IMR-90 (cell line): Measurements from ENCODE around the gene LUZP2. TPM values are rescaled to one million over a fixed set of nuclear protein-coding genes. Genes with fewer than 3 reads are reported as not detected.

Source experiments
- ATAC-seq: fragments of 200-7000 bp; cut with Tn5 transposase; 2 replicates; pipeline ENCODE4 v1.9.1; 2020; ENCODE audit warnings: low read depth, mild to moderate bottlenecking, moderate library complexity
- BruUV-seq: library from RNA; stranded (reverse); fragments of 400-500 nt; replicated peaks from 2 replicates; lab custom pipeline; 2021; lab: Mats Ljungman, UMichigan
- CTCF ChIA-PET: fragments of 300-600 bp; formaldehyde crosslinking; extraction: SDS; loops from one replicate; lab custom pipeline; 2021; ENCODE audit warnings: antibody characterized with exemption; lab: Yijun Ruan, JAX
- POLR2A ChIA-PET: fragments of 300-600 bp; sonication (Branson Sonifier 250); formaldehyde crosslinking; loops from one replicate; lab custom pipeline; 2022; ENCODE audit warnings: antibody characterized with exemption; ENCODE audit not compliant: unreplicated experiment; lab: Charles Lee
- DNase-seq: peaks from one replicate; pipeline ENCODE4 v3.0.0; 2013
- H2AFZ ChIP-seq: replicated peaks from 2 replicates; pipeline ENCODE3; 2013; ENCODE audit warnings: low read length, mild to moderate bottlenecking; ENCODE audit not compliant: poor library complexity
- H2AK5ac ChIP-seq: 2 replicates; pipeline ENCODE4 v1.6.1; 2013; ENCODE audit warnings: low read depth, low read length, inconsistent platforms
- H2AK9ac ChIP-seq: replicated peaks from 2 replicates; pipeline ENCODE3; 2013; ENCODE audit warnings: mild to moderate bottlenecking, low read depth, low read length, moderate library complexity; ENCODE audit not compliant: poor library complexity
- H2BK120ac ChIP-seq: 2 replicates; pipeline ENCODE4 v1.6.1; 2013; ENCODE audit warnings: low read depth, low read length, inconsistent platforms
- H2BK15ac ChIP-seq: 3 replicates; pipeline ENCODE4 v1.6.1; 2013; ENCODE audit warnings: low read depth, low read length, inconsistent platforms
- H2BK20ac ChIP-seq: 2 replicates; pipeline ENCODE4 v1.6.1; 2013; ENCODE audit warnings: low read depth, mild to moderate bottlenecking, inconsistent platforms, low read length, moderate library complexity
- H2BK5ac ChIP-seq: 2 replicates; pipeline ENCODE4 v1.6.1; 2013; ENCODE audit warnings: mild to moderate bottlenecking, low read depth, low read length, inconsistent platforms; ENCODE audit not compliant: poor library complexity, severe bottlenecking
- H3K14ac ChIP-seq: replicated peaks from 2 replicates; pipeline ENCODE4 v1.6.1; 2013; ENCODE audit warnings: low read depth, low read length, inconsistent platforms
- H3K18ac ChIP-seq: 2 replicates; pipeline ENCODE4 v1.6.1; 2013; ENCODE audit warnings: low read depth, low read length, control low read depth
- H3K23ac ChIP-seq: 2 replicates; pipeline ENCODE4 v1.6.1; 2013; ENCODE audit warnings: low read depth, low read length, inconsistent platforms
- H3K27ac ChIP-seq: 2 replicates; pipeline ENCODE4 v1.5.1; 2013; ENCODE audit warnings: mild to moderate bottlenecking, control low read depth, low read length; ENCODE audit not compliant: insufficient read depth
- H3K27me3 ChIP-seq: 2 replicates; pipeline ENCODE4 v1.6.1; 2013; ENCODE audit warnings: low read length; ENCODE audit not compliant: control insufficient read depth, insufficient read depth
- H3K36me3 ChIP-seq: 2 replicates; pipeline ENCODE4 v1.6.1; 2013; ENCODE audit warnings: low read length, mixed read lengths; ENCODE audit not compliant: control insufficient read depth, insufficient read depth
- H3K4ac ChIP-seq: 2 replicates; pipeline ENCODE4 v1.6.1; 2013; ENCODE audit warnings: low read depth, low read length, inconsistent platforms
- H3K4me1 ChIP-seq: 2 replicates; pipeline ENCODE4 v1.6.1; 2013; ENCODE audit warnings: low read length, mixed read lengths; ENCODE audit not compliant: control insufficient read depth, insufficient read depth
- H3K4me2 ChIP-seq: 2 replicates; pipeline ENCODE4 v1.6.1; 2013; ENCODE audit warnings: low read depth, mild to moderate bottlenecking, control low read depth, low read length, moderate library complexity
- H3K4me3 ChIP-seq: 2 replicates; pipeline ENCODE4 v1.5.1; 2013; ENCODE audit warnings: low read depth, mild to moderate bottlenecking, control low read depth, low read length, moderate library complexity; ENCODE audit not compliant: insufficient read depth
- H3K56ac ChIP-seq: 2 replicates; pipeline ENCODE4 v1.6.1; 2013; ENCODE audit warnings: low read length, inconsistent platforms; ENCODE audit not compliant: insufficient read depth; ENCODE audit errors: extremely low read depth
- H3K79me1 ChIP-seq, 2 experiments: 2 replicates each; pipeline ENCODE4 v1.6.1; 2013; ENCODE audit warnings: low read length in 2 of 2, inconsistent platforms in 1 of 2, low read depth in 1 of 2
- H3K9ac ChIP-seq: 2 replicates; pipeline ENCODE4 v1.6.1; 2013; ENCODE audit warnings: low read depth, low read length, control low read depth
- H3K9me1 ChIP-seq: 2 replicates; pipeline ENCODE4 v1.6.1; 2013; ENCODE audit warnings: low read length, inconsistent platforms; ENCODE audit not compliant: insufficient read depth
- H3K9me3 ChIP-seq: 2 replicates; pipeline ENCODE4 v1.6.1; 2013; ENCODE audit warnings: low read length; ENCODE audit not compliant: control insufficient read depth, insufficient read depth
- H4K20me1 ChIP-seq: 2 replicates; pipeline ENCODE4 v1.6.1; 2013; ENCODE audit warnings: low read length, inconsistent platforms; ENCODE audit not compliant: insufficient read depth
- H4K5ac ChIP-seq: 2 replicates; pipeline ENCODE4 v1.6.1; 2013; ENCODE audit warnings: mild to moderate bottlenecking, low read depth, low read length, control low read depth
- H4K8ac ChIP-seq, 2 experiments: 2 replicates each; pipeline ENCODE4 v1.6.1; 2013; ENCODE audit warnings: low read depth in 2 of 2, low read length in 2 of 2, control low read depth in 1 of 2, inconsistent platforms in 1 of 2
- H4K91ac ChIP-seq: 2 replicates; pipeline ENCODE4 v1.6.1; 2013; ENCODE audit warnings: low read depth, low read length, inconsistent platforms; ENCODE audit not compliant: insufficient read depth
- BHLHE40 ChIP-seq: fragments of 150-350 bp; IDR thresholded peaks from 2 replicates; pipeline ENCODE4 v1.6.1; 2016; ENCODE audit warnings: mild to moderate bottlenecking, low read depth, low read length
- CHD1 ChIP-seq: IDR thresholded peaks from 2 replicates; pipeline ENCODE4 v1.6.1; 2012; ENCODE audit warnings: low read depth, low read length, improper control_type of control experiment
- ELK1 ChIP-seq: fragments of 150-350 bp; IDR thresholded peaks from 2 replicates; pipeline ENCODE4 v1.6.1; 2016; ENCODE audit warnings: low read depth, mild to moderate bottlenecking, low read length, moderate library complexity, borderline replicate concordance
- MAFK ChIP-seq: IDR thresholded peaks from 2 replicates; pipeline ENCODE4 v1.6.1; 2012; ENCODE audit warnings: low read depth, low read length, improper control_type of control experiment
- MXI1 ChIP-seq: IDR thresholded peaks from 2 replicates; pipeline ENCODE4 v1.6.1; 2012; ENCODE audit warnings: low read depth, mild to moderate bottlenecking, low read length, moderate library complexity, borderline replicate concordance
- RAD21 ChIP-seq: IDR thresholded peaks from 2 replicates; pipeline ENCODE4 v1.6.1; 2012; ENCODE audit warnings: low read length, improper control_type of control experiment
- WGBS, 2 experiments: methylation state at CpG; one replicate each; pipeline versions ENCODE4 v1.1.5 to v1.1.7; 2013; ENCODE audit warnings: missing lambda C conversion rate in 2 of 2; ENCODE audit not compliant: insufficient read length in 1 of 2; ENCODE audit errors: extremely low coverage in 2 of 2; 5-methylcytosine and 5-hydroxymethylcytosine counted together
- dilution Hi-C: fragments of 300-500 bp; cut with HindIII; formaldehyde crosslinking; loops from one replicate; pipeline ENCODE4 v1.14.3; 2018; ENCODE audit warnings: low sequenced_read_pairs; ENCODE audit not compliant: unreplicated experiment
- in situ Hi-C: fragments of 300-500 bp; cut with MboI; formaldehyde crosslinking; loops from 3 replicates; pipeline ENCODE4 v1.14.3; 2019; ENCODE audit warnings: low sequenced_read_pairs, inconsistent platforms, mixed read lengths
- intact Hi-C: fragments of 100-400 bp; cut with micrococcal nuclease; formaldehyde crosslinking; loops from 2 replicates; pipeline ENCODE4 v1.10.0; 2022
- polyA plus RNA-seq, 3 experiments: library from polyadenylated mRNA; depleted of rRNA; stranded (reverse); fragments of >200 nt; gene quantifications; 2 replicates each; pipeline ENCODE4 v1.2.3, GENCODE V29; 2012; ENCODE audit warnings: low replicate concordance in 1 of 3
- total RNA-seq: library from RNA; depleted of rRNA; stranded (reverse); fragments of >200 nt; gene quantifications from 2 replicates; pipeline ENCODE4 v1.2.3, GENCODE V29; 2012
- TF ChIP-seq, protein P1 (sequence below): conservative IDR thresholded peaks from 2 replicates; pipeline ENCODE4 v1.5.1; 2012; ENCODE audit warnings: mild to moderate bottlenecking, low read depth, low read length, improper control_type of control experiment

Gene LUZP2
- total and polyA plus RNA-seq, 2 of the 4 experiments (the other 2 are of a cell fraction): 0.89 to 2.0 TPM

DNA sequence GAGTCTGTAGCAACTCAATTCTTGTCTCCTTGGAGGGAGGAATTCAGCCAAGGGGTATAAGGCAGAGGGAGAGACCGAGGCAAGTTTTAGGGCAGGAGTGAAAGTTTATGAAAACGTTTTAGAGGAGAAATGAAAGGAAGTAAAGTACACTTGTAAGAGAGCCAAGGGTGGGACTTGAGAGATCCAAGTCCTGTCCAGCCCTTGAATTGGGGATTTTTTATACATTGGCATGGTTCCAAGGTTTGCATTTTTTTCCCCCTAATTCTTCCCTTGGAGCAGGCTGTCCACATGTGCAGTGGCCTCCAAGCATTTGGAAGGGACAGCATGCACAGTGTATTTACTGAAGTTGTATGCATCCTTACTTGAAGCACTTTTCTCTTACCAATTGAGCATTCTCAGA lies 192.1 kb downstream of the LUZP2 start:
- no peak overlapping the region for H2BK5ac ChIP-seq
- dilution Hi-C loops (no loop called here), intact Hi-C loops (no loop called here), in situ Hi-C loops (no loop called here)
- no peak overlapping the region for H3K18ac ChIP-seq
- TF ChIP-seq RAD21: no peak
- no peak for TF ChIP-seq MAFK
- no peak for TF ChIP-seq BHLHE40
- TF ChIP-seq, protein P1, sequence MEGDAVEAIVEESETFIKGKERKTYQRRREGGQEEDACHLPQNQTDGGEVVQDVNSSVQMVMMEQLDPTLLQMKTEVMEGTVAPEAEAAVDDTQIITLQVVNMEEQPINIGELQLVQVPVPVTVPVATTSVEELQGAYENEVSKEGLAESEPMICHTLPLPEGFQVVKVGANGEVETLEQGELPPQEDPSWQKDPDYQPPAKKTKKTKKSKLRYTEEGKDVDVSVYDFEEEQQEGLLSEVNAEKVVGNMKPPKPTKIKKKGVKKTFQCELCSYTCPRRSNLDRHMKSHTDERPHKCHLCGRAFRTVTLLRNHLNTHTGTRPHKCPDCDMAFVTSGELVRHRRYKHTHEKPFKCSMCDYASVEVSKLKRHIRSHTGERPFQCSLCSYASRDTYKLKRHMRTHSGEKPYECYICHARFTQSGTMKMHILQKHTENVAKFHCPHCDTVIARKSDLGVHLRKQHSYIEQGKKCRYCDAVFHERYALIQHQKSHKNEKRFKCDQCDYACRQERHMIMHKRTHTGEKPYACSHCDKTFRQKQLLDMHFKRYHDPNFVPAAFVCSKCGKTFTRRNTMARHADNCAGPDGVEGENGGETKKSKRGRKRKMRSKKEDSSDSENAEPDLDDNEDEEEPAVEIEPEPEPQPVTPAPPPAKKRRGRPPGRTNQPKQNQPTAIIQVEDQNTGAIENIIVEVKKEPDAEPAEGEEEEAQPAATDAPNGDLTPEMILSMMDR: no peak
- no peak for TF ChIP-seq MXI1
- TF ChIP-seq ELK1: no peak
- no peak for TF ChIP-seq CHD1
- H3K4me2 ChIP-seq: no peak overlapping the region
- no peak overlapping the region for H2AK9ac ChIP-seq
- H3K27me3 ChIP-seq: no peaks in the 10 kb centered on the region
- H2BK20ac ChIP-seq: no peak overlapping the region
- H3K36me3 ChIP-seq: no peaks in the 10 kb centered on the region
- H2AK5ac ChIP-seq: no peak overlapping the region
- ChIA-PET POLR2A (no interaction called here), CTCF (no interaction called here)
- no peak overlapping the region for H4K91ac ChIP-seq
- H4K5ac ChIP-seq: no peak overlapping the region
- H3K14ac ChIP-seq: no peak overlapping the region
- no peak overlapping the region for H3K4ac ChIP-seq
- H3K23ac ChIP-seq: no peak overlapping the region
- no peak overlapping the region for H2BK15ac ChIP-seq
- no CpG with 5 or more reads among the region's 2 CpGs for WGBS, 2 experiments
- ATAC-seq (no peak), DNase-seq (no peak)
- H4K20me1 ChIP-seq: no peaks in the 10 kb centered on the region
- no TSS peak for BruUV-seq
- H4K8ac ChIP-seq: no peak overlapping the region
- no peak overlapping the region for H3K4me3 ChIP-seq
- H3K4me1 ChIP-seq: no peaks in the 10 kb centered on the region
- H3K27ac ChIP-seq: no peak overlapping the region
- no peaks in the 10 kb centered on the region for H3K9me1 ChIP-seq
- H2BK120ac ChIP-seq: no peak overlapping the region
- no peak overlapping the region for H3K56ac ChIP-seq
- no peaks in the 10 kb centered on the region for H3K9me3 ChIP-seq
- H2AFZ ChIP-seq: no peak overlapping the region
- no peak overlapping the region for H3K9ac ChIP-seq
- no peaks in the 10 kb centered on the region for H3K79me1 ChIP-seq
